HEK293 (cell line): ENCODE measurements around the gene CFAP46.

Experiments used
- CTCF ChIA-PET: fragments of 350-600 bp; formaldehyde crosslinking; extraction: SDS; loops from one replicate; lab custom pipeline; 2021; ENCODE audit warnings: antibody characterized with exemption; lab: Yijun Ruan, JAX
- POLR2A ChIA-PET: fragments of 300-600 bp; formaldehyde crosslinking; extraction: SDS; loops from one replicate; lab custom pipeline; 2020; ENCODE audit warnings: antibody characterized with exemption, inconsistent platforms; lab: Yijun Ruan, JAX
- H3K27ac ChIP-seq: fragments of 200-500 bp; sonication (Bioruptor generic); 2 replicates; pipeline ENCODE4 v1.5.1; 2014; ENCODE audit warnings: low read depth, low read length, control low read depth, inconsistent platforms; ENCODE audit errors: extremely low read depth
- H3K36me3 ChIP-seq, 2 experiments: fragments of 200-500 bp in 1 of 2; sonication (Bioruptor generic) in 1 of 2; 1 replicate in 1 of 2; 2 replicates in 1 of 2; pipeline ENCODE4 v1.5.1; 2014 to 2017; ENCODE audit warnings: inconsistent platforms in 2 of 2, low read length in 2 of 2; ENCODE audit not compliant: control insufficient read depth in 2 of 2, insufficient read depth in 1 of 2
- H3K4me1 ChIP-seq: fragments of 200-500 bp; sonication (Bioruptor generic); 2 replicates; pipeline ENCODE4 v1.5.1; 2014; ENCODE audit warnings: mild to moderate bottlenecking, low read length, inconsistent platforms; ENCODE audit not compliant: control insufficient read depth, insufficient read depth
- H3K4me3 ChIP-seq: 2 replicates; pipeline ENCODE4 v1.5.1; 2011; ENCODE audit warnings: low read depth, mild to moderate bottlenecking, control low read depth, low read length, moderate library complexity
- H3K9me3 ChIP-seq: fragments of 200-500 bp; sonication (Bioruptor generic); 2 replicates; pipeline ENCODE4 v1.5.1; 2014; ENCODE audit warnings: low read depth, low read length, inconsistent platforms; ENCODE audit not compliant: control insufficient read depth, insufficient read depth
- GLIS1 ChIP-seq: fragments of 450-650 bp; formaldehyde crosslinking; IDR thresholded peaks from 2 replicates; pipeline ENCODE4 v1.5.1; 2016; ENCODE audit warnings: missing biosample characterization, missing genetic modification characterization
- KLF1 ChIP-seq: fragments of 450-650 bp; formaldehyde crosslinking; IDR thresholded peaks from 2 replicates; pipeline ENCODE4 v1.5.1; 2016; ENCODE audit warnings: missing biosample characterization, missing genetic modification characterization
- KLF16 ChIP-seq: fragments of 450-650 bp; formaldehyde crosslinking; IDR thresholded peaks from 2 replicates; pipeline ENCODE4 v1.5.1; 2017; ENCODE audit warnings: missing biosample characterization, missing genetic modification characterization
- MEIS1 ChIP-seq: sonication (generic); formaldehyde crosslinking; IDR thresholded peaks from 2 replicates; pipeline ENCODE4 v1.8.1; 2022; ENCODE audit warnings: missing genetic modification reagents, mild to moderate bottlenecking, borderline replicate concordance
- SETDB1 ChIP-seq: IDR thresholded peaks from one replicate; pipeline ENCODE4 v1.6.1; 2017; ENCODE audit warnings: mild to moderate bottlenecking, low read length, moderate library complexity, mixed read lengths; ENCODE audit not compliant: insufficient read length
- TRIM28 ChIP-seq: IDR thresholded peaks from 2 replicates; pipeline ENCODE4 v1.6.1; 2011; ENCODE audit warnings: low read length, control low read depth, borderline replicate concordance
- ZFP41 ChIP-seq: fragments of 450-650 bp; formaldehyde crosslinking; IDR thresholded peaks from 2 replicates; pipeline ENCODE4 v1.5.1; 2016; ENCODE audit warnings: missing biosample characterization, missing genetic modification characterization, borderline replicate concordance
- ZNF169 ChIP-seq: fragments of 450-650 bp; formaldehyde crosslinking; IDR thresholded peaks from 2 replicates; pipeline ENCODE4 v1.5.1; 2016; ENCODE audit warnings: missing biosample characterization, missing genetic modification characterization
- ZNF184 ChIP-seq: fragments of 450-650 bp; IDR thresholded peaks from 2 replicates; pipeline ENCODE4 v1.5.1; 2018; ENCODE audit warnings: missing biosample characterization, mild to moderate bottlenecking, missing genetic modification characterization
- ZNF302 ChIP-seq: fragments of 450-650 bp; formaldehyde crosslinking; IDR thresholded peaks from 2 replicates; pipeline ENCODE4 v1.5.1; 2016; ENCODE audit warnings: missing biosample characterization, missing genetic modification characterization, low read depth
- ZNF324 ChIP-seq: fragments of 450-650 bp; formaldehyde crosslinking; IDR thresholded peaks from 2 replicates; pipeline ENCODE4 v1.5.1; 2016; ENCODE audit warnings: missing biosample characterization, missing genetic modification characterization
- ZNF426 ChIP-seq: fragments of 450-650 bp; formaldehyde crosslinking; IDR thresholded peaks from 2 replicates; pipeline ENCODE4 v1.5.1; 2017; ENCODE audit warnings: missing biosample characterization, missing genetic modification characterization, mild to moderate bottlenecking, inconsistent platforms, moderate library complexity
- ZNF501 ChIP-seq: fragments of 450-650 bp; formaldehyde crosslinking; IDR thresholded peaks from 2 replicates; pipeline ENCODE4 v1.5.1; 2016; ENCODE audit warnings: missing biosample characterization, missing genetic modification characterization
- ZNF521 ChIP-seq: fragments of 450-650 bp; formaldehyde crosslinking; IDR thresholded peaks from 2 replicates; pipeline ENCODE4 v1.5.1; 2017; ENCODE audit warnings: missing biosample characterization, mild to moderate bottlenecking, missing genetic modification characterization
- ZNF544 ChIP-seq: fragments of 450-650 bp; formaldehyde crosslinking; IDR thresholded peaks from 2 replicates; pipeline ENCODE4 v1.5.0; 2017; ENCODE audit warnings: missing biosample characterization, missing genetic modification characterization
- ZNF548 ChIP-seq: fragments of 450-650 bp; formaldehyde crosslinking; IDR thresholded peaks from 2 replicates; pipeline ENCODE4 v1.5.1; 2016; ENCODE audit warnings: missing biosample characterization, missing genetic modification characterization
- ZNF561 ChIP-seq: fragments of 450-650 bp; IDR thresholded peaks from 2 replicates; pipeline ENCODE4 v1.5.1; 2018; ENCODE audit warnings: missing biosample characterization, missing genetic modification characterization, borderline replicate concordance
- ZNF596 ChIP-seq: fragments of 450-650 bp; IDR thresholded peaks from 2 replicates; pipeline ENCODE4 v1.5.0; 2018; ENCODE audit warnings: missing biosample characterization, mild to moderate bottlenecking, missing genetic modification characterization, moderate library complexity
- ZNF600 ChIP-seq: fragments of 450-650 bp; formaldehyde crosslinking; IDR thresholded peaks from 2 replicates; pipeline ENCODE4 v1.5.1; 2016; ENCODE audit warnings: missing biosample characterization, missing genetic modification characterization
- ZNF654 ChIP-seq: fragments of 450-650 bp; formaldehyde crosslinking; IDR thresholded peaks from 2 replicates; pipeline ENCODE4 v1.5.1; 2016; ENCODE audit warnings: low read depth, missing biosample characterization, missing genetic modification characterization
- ZNF658 ChIP-seq: fragments of 450-650 bp; formaldehyde crosslinking; IDR thresholded peaks from 2 replicates; pipeline ENCODE4; 2016; ENCODE audit warnings: missing biosample characterization, missing genetic modification characterization
- ZNF837 ChIP-seq: fragments of 450-650 bp; formaldehyde crosslinking; IDR thresholded peaks from 2 replicates; pipeline ENCODE4 v1.5.1; 2016; ENCODE audit warnings: missing biosample characterization, missing genetic modification characterization
- TF ChIP-seq, protein P1 (sequence below): fragments of 450-650 bp; formaldehyde crosslinking; IDR thresholded peaks from 2 replicates; pipeline ENCODE4 v1.5.1; 2016; ENCODE audit warnings: missing biosample characterization, missing genetic modification characterization, low read depth
- TF ChIP-seq, protein P2 (sequence below): sonication (generic); formaldehyde crosslinking; IDR thresholded peaks from 2 replicates; pipeline ENCODE4 v1.8.1; 2022; ENCODE audit warnings: mild to moderate bottlenecking, moderate library complexity, missing genetic modification reagents

The CFAP46 gene

DNA sequence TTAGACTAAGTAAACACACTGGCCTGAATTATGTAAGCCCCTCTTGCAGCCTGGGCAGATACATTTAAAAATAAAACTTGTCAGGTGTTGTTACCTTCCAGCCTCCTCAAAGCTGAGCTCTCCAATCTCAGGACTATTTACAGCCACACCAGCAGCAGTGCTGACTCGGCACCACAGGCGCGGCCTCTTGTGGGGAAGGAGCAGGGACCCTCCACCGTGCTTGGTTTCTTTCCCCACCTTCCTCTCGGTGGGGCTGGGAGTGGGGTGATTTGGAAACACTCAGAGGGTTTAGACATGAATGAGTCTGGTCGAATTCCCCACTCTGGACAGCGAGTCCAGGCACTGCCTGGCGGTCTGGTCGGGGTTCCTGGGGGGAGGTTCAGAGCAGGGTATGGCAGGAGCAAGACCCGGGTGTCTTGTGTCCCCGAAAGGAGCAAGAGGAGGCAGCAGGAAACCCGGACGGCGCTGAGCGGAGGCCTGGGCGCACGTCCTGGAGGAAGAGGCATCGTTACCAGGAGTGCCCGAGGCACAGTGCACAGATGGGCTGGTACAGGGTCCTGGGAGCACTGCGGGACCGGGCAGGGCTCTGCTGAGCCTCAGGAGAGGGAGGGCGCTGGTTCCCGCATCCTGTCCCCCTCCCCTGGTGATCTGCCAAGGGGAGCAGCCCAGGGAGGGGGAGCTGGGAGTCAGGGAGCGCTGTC, 29.2 kb upstream of the CFAP46 start:
- no peaks in the 10 kb centered on the region for H3K9me3 ChIP-seq
- H3K4me1 ChIP-seq, result no peaks in the 10 kb centered on the region
- ChIA-PET CTCF (no interaction called here), POLR2A (no interaction called here)
- H3K4me3 ChIP-seq, result no peak overlapping the region
- no peak overlapping the region for H3K27ac ChIP-seq
- TF ChIP-seq ZNF548 (tag by site-specific recombination), result no peak
- TF ChIP-seq KLF16 (tag by site-specific recombination), result no peak
- no peak for TF ChIP-seq SETDB1
- TF ChIP-seq, protein P1, sequence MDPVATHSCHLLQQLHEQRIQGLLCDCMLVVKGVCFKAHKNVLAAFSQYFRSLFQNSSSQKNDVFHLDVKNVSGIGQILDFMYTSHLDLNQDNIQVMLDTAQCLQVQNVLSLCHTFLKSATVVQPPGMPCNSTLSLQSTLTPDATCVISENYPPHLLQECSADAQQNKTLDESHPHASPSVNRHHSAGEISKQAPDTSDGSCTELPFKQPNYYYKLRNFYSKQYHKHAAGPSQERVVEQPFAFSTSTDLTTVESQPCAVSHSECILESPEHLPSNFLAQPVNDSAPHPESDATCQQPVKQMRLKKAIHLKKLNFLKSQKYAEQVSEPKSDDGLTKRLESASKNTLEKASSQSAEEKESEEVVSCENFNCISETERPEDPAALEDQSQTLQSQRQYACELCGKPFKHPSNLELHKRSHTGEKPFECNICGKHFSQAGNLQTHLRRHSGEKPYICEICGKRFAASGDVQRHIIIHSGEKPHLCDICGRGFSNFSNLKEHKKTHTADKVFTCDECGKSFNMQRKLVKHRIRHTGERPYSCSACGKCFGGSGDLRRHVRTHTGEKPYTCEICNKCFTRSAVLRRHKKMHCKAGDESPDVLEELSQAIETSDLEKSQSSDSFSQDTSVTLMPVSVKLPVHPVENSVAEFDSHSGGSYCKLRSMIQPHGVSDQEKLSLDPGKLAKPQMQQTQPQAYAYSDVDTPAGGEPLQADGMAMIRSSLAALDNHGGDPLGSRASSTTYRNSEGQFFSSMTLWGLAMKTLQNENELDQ (tag by site-specific recombination), result no peak
- TF ChIP-seq ZNF184, result no peak
- TF ChIP-seq ZNF521 (tag by site-specific recombination), result no peak
- no peak for TF ChIP-seq TRIM28
- TF ChIP-seq ZFP41 (tag by site-specific recombination), result no peak
- TF ChIP-seq MEIS1 (CRISPR knock-in tag), result no peak
- TF ChIP-seq ZNF544 (tag by site-specific recombination), result no peak
- no peak for TF ChIP-seq ZNF426 (tag by site-specific recombination)
- TF ChIP-seq ZNF561, result no peak
- TF ChIP-seq ZNF324, result no peak
- no peak for TF ChIP-seq ZNF658 (tag by site-specific recombination)
- TF ChIP-seq ZNF600 (tag by site-specific recombination), result no peak
- no peaks in the 10 kb centered on the region for H3K36me3 ChIP-seq

DNA sequence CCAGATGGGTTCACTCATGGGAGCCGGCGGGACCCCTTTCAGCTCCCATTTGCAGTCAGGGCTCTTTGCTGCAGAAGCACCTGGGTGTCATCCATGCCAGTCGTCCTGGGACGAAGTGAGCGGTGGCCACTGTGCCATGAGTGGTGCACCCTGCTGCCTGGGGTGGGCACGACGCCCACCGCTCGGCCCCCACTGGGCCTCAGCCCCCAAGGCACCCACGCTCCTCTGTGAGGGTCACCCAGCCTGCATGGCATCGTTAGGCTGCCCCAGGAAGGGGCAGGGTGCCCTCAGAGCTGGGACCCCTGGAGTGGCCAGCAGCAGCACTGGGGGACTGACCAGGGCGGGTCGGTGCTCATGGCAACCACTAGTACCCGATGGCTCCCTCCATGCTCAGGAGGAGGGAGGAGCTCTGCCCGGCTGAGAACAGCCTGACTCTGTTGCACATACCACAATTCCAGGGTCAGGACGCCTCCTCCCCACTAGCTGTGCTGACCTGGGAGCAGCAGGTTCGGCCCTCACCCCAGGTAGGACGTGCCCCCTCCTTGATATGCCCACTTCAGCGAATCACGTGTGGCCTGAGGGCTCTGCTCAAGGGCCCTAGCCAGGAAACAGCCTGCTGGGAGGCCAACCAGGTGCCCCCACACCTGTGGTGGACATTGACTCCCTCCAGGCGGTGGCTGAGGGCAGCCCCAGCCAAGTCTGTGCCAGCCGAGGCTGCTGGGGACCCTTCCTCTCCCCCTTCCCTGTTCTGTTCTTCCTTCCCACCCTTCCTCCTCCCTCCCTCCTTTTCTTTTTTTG, 28.5 kb upstream of the CFAP46 start:
- POLR2A ChIA-PET, result no interaction called here
- Histone ChIP-seq H3K27ac (no peak overlapping the region), H3K4me3 (no peak overlapping the region), H3K4me1 (no peaks in the 10 kb centered on the region), H3K36me3 (no peaks in the 10 kb centered on the region), H3K9me3 (no peaks in the 10 kb centered on the region)
- CTCF ChIA-PET, result interaction anchor here (0.6 kb wide), 1 partner anchor 507 kb away, joined by 4 read pairs; no protein-coding TSS in a partner anchor
- TF ChIP-seq ZNF501 (tag by site-specific recombination) (no peak), GLIS1 (tag by site-specific recombination) (no peak), SETDB1 (no peak), ZNF169 (no peak), ZNF654 (no peak), ZNF302 (no peak), ZNF837 (no peak)

DNA sequence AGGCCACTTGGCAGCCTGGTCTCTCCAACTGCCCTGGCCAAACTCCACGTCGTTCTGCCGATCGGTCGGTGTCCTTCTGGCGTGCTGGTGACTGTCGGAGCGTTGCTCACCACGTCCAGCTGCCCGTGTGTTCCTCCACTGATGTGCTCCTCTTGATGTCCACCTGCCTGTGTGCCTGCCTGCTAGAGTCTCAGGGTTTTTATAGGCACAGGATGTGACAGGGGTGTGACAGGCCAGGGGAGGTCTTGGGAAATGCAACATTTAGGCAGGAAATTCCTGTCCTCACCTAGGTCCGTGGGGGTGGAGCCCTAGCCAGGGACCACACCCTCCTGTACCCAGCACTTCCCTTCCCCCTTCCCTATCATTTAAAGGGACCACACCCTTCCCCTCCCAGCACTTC, 25.2 kb upstream of the CFAP46 start:
- Histone ChIP-seq H3K4me1 (no peaks in the 10 kb centered on the region), H3K4me3 (no peak overlapping the region), H3K36me3 (peaks cover 0 to 6% of the 10 kb centered on the region in 2 experiments; a peak in 2 of 3 replicates), H3K27ac (no peak overlapping the region), H3K9me3 (no peaks in the 10 kb centered on the region)
- ChIA-PET POLR2A (interaction anchor here (0.5 kb wide), 1 partner anchor 357 kb away, joined by 4 read pairs; no protein-coding TSS in a partner anchor), CTCF (no interaction called here)
- no peak for TF ChIP-seq ZNF596 (tag by site-specific recombination)
- TF ChIP-seq, protein P2, sequence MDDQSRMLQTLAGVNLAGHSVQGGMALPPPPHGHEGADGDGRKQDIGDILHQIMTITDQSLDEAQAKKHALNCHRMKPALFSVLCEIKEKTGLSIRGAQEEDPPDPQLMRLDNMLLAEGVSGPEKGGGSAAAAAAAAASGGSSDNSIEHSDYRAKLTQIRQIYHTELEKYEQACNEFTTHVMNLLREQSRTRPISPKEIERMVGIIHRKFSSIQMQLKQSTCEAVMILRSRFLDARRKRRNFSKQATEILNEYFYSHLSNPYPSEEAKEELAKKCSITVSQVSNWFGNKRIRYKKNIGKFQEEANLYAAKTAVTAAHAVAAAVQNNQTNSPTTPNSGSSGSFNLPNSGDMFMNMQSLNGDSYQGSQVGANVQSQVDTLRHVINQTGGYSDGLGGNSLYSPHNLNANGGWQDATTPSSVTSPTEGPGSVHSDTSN, result no peak
- TF ChIP-seq KLF1, result peak; percentile 80
